ENCODE measurements around the gene KRTAP10-1.

GRCh38 chr21:44500111-44500510, 39.9 kb downstream of the KRTAP10-1 start:
- TF ChIP-seq CTCF (IDR thresholded peaks at IDR 0.05), result no peak
- TF ChIP-seq EZH2phosphoT487 (IDR thresholded peaks at IDR 0.05), result no peak

Measured in neural progenitor cell (in vitro differentiated cells).